Immature natural killer cell (primary cell): ENCODE data around the gene NIT2. TPM values are rescaled to one million over a fixed set of nuclear protein-coding genes. Genes with fewer than 3 reads are reported as not detected.

Experiments used
- DNase-seq, 3 donors: peaks; one replicate each; pipeline ENCODE4 v3.0.0; 2022; ENCODE audit warnings: mixed read lengths in 1 of 3
- H3K27ac Mint-ChIP-seq, 6 donors: one replicate each; pipeline ENCODE4 v1.8.0; 2020; ENCODE audit warnings: mixed read lengths in 6 of 6, mild to moderate bottlenecking in 5 of 6, inconsistent platforms in 4 of 6, moderate library complexity in 3 of 6
- H3K27me3 Mint-ChIP-seq, 3 donors: one replicate each; pipeline ENCODE4 v1.8.0; 2020 to 2021; ENCODE audit warnings: low read depth in 3 of 3, mild to moderate bottlenecking in 3 of 3, mixed read lengths in 3 of 3, moderate library complexity in 3 of 3, inconsistent platforms in 1 of 3
- H3K36me3 Mint-ChIP-seq, 3 donors: one replicate each; pipeline ENCODE4 v1.8.0; 2020; ENCODE audit warnings: mixed read lengths in 3 of 3, inconsistent platforms in 2 of 3, mild to moderate bottlenecking in 2 of 3
- H3K4me1 Mint-ChIP-seq, 2 donors: one replicate each; pipeline ENCODE4 v1.8.0; 2020; ENCODE audit warnings: inconsistent platforms in 2 of 2, mild to moderate bottlenecking in 2 of 2, mixed read lengths in 2 of 2, moderate library complexity in 1 of 2
- H3K4me3 Mint-ChIP-seq, 5 donors: one replicate each; pipeline ENCODE4 v1.8.0; 2020; ENCODE audit warnings: mild to moderate bottlenecking in 5 of 5, mixed read lengths in 5 of 5, inconsistent platforms in 3 of 5, moderate library complexity in 3 of 5
- H3K9me3 Mint-ChIP-seq, 6 donors: one replicate each; pipeline ENCODE4 v1.8.0; 2020; ENCODE audit warnings: mild to moderate bottlenecking in 6 of 6, mixed read lengths in 6 of 6, inconsistent platforms in 4 of 6, moderate library complexity in 3 of 6
- polyA plus RNA-seq, 3 donors: library from polyadenylated mRNA; unstranded; fragments of 300-500 nt; fragmentation: Illumina TruSeq; gene quantifications; one replicate each; pipeline ENCODE4 v1.2.3, GENCODE V29; 2021

NIT2 gene
- polyA plus RNA-seq, 3 donors from 2014 or later, result 35.6 to 46.0 (median 41.7) TPM

DNA sequence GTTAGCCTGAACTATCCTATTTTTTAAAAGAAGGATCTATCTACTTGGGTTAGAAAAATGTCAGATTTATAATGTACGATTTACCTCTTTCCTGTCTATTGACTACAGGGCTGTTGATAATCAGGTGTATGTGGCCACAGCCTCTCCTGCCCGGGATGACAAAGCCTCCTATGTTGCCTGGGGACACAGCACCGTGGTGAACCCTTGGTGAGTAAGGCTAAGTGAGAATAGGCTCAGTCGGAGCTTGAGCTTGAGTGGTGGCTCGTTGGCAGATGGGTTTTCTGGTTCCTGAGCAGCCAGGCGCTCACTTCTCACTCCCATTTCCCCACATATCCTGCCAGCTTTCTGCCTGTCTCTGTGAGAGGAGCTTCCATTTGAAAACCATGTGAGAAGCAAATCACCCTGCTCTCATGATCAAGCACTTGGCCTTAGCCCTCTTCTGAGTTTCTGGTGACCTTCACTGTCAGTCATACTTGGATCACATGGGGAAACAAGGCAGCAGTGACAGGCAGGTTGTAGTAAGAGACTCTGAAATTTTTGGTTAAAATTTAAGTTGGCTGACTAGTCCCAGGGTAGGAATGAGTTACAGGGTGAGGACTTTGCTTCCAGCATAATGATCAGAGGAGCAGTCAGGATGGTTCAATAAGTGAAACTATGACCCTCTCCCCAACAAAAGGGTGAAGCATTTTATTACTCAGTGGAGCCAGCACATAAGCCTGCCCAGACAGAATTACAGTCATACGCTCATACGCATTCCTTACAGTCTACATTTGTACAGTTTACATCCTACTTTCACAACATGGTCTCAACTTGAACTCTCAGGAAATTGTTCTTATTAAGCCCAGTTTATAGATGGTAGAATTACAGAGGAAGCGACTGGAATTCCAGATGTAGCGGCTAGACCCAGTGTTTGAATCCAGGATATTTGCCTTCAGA, 18.0 kb downstream of the NIT2 start:
- Mint-ChIP-seq H3K4me1 (no peaks in the 10 kb centered on the region), H3K9me3 (no peaks in the 10 kb centered on the region), H3K4me3 (no peak overlapping the region), H3K27me3 (no peaks in the 10 kb centered on the region), H3K27ac (no peak overlapping the region), H3K36me3 (peaks cover 37 to 46% (median 40%) of the 10 kb centered on the region in 3 donors)
- DNase-seq, result no peak

DNA sequence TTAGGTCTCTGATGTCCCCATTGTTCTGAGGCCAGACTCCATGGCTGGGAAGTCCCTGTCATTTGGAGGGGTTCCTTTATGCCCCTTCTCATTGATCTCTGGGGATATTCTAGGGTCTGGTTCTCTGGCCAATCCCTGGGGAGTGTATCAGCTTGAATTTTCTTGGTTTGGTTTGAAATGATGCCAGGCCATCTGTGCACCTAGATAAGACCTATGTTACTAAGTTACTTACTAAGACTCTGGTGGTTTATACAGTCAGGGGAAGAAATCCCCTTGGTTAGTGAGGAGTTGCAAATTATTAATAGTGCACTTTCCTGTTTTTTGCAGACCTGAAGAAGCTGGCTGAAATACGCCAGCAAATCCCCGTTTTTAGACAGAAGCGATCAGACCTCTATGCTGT, 20.3 kb downstream of the NIT2 start:
- Mint-ChIP-seq H3K4me3 (no peak overlapping the region), H3K36me3 (peaks cover 23 to 38% (median 32%) of the 10 kb centered on the region in 3 donors), H3K4me1 (no peaks in the 10 kb centered on the region), H3K27me3 (no peaks in the 10 kb centered on the region), H3K9me3 (no peaks in the 10 kb centered on the region), H3K27ac (peak overlapping the region in 2 of 6 donors; percentile 30 to 69)
- no peak for DNase-seq

DNA sequence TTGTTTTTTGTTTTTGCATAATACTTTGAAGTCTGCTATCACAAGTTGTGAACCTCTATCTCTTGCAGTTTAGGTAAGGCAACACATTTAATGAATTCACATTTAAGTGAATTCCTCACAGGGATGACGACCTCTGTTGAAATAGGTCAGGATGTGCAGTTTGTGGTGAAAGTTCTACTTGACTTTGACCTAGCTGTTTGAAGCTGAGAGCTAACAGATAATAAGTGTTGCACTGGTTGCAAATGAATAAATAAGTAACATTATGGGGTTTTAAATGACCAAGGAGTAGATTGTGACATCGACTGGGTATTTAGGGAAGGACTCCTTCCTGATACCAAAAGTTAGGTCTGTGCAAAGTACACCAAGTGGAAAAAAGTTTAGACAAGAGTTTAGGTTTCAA, 23.9 kb downstream of the NIT2 start:
- DNase-seq, result no peak
- Mint-ChIP-seq H3K9me3 (no peaks in the 10 kb centered on the region), H3K36me3 (peaks cover 15 to 32% (median 26%) of the 10 kb centered on the region in 3 donors), H3K27me3 (peaks cover 0 to 2% (median 0%) of the 10 kb centered on the region in 3 donors), H3K4me3 (no peak overlapping the region), H3K4me1 (no peaks in the 10 kb centered on the region), H3K27ac (peak overlapping the region in 1 of 6 donors; percentile 11)

GRCh38 chr3:100359035-100359434, 24.5 kb downstream of the NIT2 start:
- DNase-seq, result no peak
- Mint-ChIP-seq H3K4me1 (no peaks in the 10 kb centered on the region), H3K27ac (no peak overlapping the region), H3K27me3 (peaks cover 0 to 2% (median 0%) of the 10 kb centered on the region in 3 donors), H3K4me3 (no peak overlapping the region), H3K36me3 (peaks cover 15 to 33% (median 27%) of the 10 kb centered on the region in 3 donors), H3K9me3 (no peaks in the 10 kb centered on the region)

DNA sequence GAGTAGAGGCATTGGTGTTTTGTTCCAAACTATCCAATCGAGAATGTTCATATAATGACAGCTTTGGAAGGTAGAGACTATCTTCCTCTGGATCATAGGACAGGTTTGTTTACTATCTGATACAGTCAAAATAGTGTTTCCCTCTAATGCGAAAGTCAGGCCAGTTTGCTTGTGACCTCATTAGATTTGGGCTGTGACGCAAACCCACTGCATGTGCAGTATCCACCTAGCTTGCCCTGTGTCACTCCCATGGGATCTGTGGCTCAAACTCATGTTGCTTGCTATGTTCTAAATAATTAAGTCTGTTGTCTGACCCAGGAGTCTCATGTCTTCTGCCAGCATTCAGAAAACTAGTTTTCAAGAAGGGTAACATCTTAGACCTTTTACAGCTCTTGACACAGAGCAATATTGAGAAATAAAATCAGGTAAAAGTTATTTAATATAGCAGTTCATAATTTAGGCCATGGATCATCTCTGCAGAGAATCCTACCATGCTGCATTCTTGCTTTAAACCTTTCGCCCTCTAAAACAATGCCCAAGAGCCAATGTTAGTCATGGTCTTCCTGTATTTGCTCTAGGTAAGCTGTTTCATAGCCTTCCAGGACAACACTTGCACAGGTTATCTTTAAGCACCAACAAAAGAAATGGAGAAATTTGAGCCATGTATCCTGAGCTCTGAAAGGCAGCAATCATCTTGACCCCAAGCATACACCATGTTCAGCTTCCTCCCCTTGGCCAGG, 26.4 kb downstream of the NIT2 start:
- Mint-ChIP-seq H3K27me3 (peaks cover 0 to 2% (median 0%) of the 10 kb centered on the region in 3 donors), H3K36me3 (peaks cover 13 to 41% (median 21%) of the 10 kb centered on the region in 3 donors), H3K4me3 (no peak overlapping the region), H3K4me1 (no peaks in the 10 kb centered on the region), H3K27ac (peak overlapping the region in 1 of 6 donors; percentile 29), H3K9me3 (no peaks in the 10 kb centered on the region)
- DNase-seq, result no peak

- DNase-seq, result no peak
- Mint-ChIP-seq H3K4me3 (no peak overlapping the region), H3K36me3 (peaks cover 13 to 44% (median 21%) of the 10 kb centered on the region in 3 donors), H3K9me3 (no peaks in the 10 kb centered on the region), H3K4me1 (no peaks in the 10 kb centered on the region), H3K27ac (peak overlapping the region in 1 of 6 donors; percentile 16), H3K27me3 (peaks cover 0 to 2% (median 0%) of the 10 kb centered on the region in 3 donors)
Measured at GRCh38 chr3:100361897-100362296, 27.3 kb downstream of the NIT2 start.

- peaks cover 16 to 45% (median 24%) of the 10 kb centered on the region in 3 donors for H3K36me3 Mint-ChIP-seq
Measured at GRCh38 chr3:100364421-100364820, 29.9 kb downstream of the NIT2 start.

DNA sequence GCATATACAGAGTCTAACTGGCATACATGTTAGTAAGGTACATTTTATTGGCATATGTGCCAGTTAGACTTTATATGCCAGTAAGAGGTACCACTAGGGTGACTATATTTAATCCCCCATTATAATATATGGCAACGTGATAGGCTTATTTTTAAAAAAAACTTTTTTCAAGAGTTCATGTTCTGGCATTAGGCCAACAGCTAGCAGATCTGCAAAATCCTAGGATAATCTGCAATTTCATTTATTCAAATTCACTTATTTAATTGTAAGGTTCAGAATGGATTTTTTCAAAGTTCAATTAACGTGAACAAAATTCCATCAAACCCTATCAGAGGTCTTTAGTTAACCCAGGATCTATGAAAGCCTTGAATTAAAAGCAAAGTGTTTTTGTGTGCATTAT, 31.9 kb downstream of the NIT2 start:
- no peak overlapping the region for H3K4me3 Mint-ChIP-seq
- H3K9me3 Mint-ChIP-seq, result no peaks in the 10 kb centered on the region
- H3K36me3 Mint-ChIP-seq, result peaks cover 15 to 35% (median 16%) of the 10 kb centered on the region in 3 donors
- H3K4me1 Mint-ChIP-seq, result no peaks in the 10 kb centered on the region
- no peak overlapping the region for H3K27ac Mint-ChIP-seq
- DNase-seq, result no peak
- peaks cover 0 to 2% (median 0%) of the 10 kb centered on the region in 3 donors for H3K27me3 Mint-ChIP-seq

More at GRCh38 chr3:100364421-100364820, 29.9 kb downstream of the NIT2 start:
- no peak overlapping the region for H3K4me3 Mint-ChIP-seq
- H3K4me1 Mint-ChIP-seq, result no peaks in the 10 kb centered on the region
- H3K27ac Mint-ChIP-seq, result peak overlapping the region in 1 of 6 donors; percentile 62
- no peaks in the 10 kb centered on the region for H3K9me3 Mint-ChIP-seq
- H3K27me3 Mint-ChIP-seq, result peaks cover 0 to 4% (median 0%) of the 10 kb centered on the region in 3 donors
- DNase-seq, result no peak

GRCh38 chr3:100368441-100368840, 33.9 kb downstream of the NIT2 start:
- peaks cover 0 to 2% (median 0%) of the 10 kb centered on the region in 3 donors for H3K27me3 Mint-ChIP-seq
- H3K9me3 Mint-ChIP-seq, result no peaks in the 10 kb centered on the region
- DNase-seq, result no peak
- no peak overlapping the region for H3K4me3 Mint-ChIP-seq
- H3K36me3 Mint-ChIP-seq, result peaks cover 8 to 36% (median 11%) of the 10 kb centered on the region in 3 donors
- no peak overlapping the region for H3K27ac Mint-ChIP-seq
- H3K4me1 Mint-ChIP-seq, result no peaks in the 10 kb centered on the region

- Mint-ChIP-seq H3K27ac (peak overlapping the region in 1 of 6 donors; percentile 22), H3K4me1 (no peaks in the 10 kb centered on the region), H3K27me3 (peaks cover 0 to 2% (median 0%) of the 10 kb centered on the region in 3 donors), H3K9me3 (no peaks in the 10 kb centered on the region), H3K36me3 (peaks cover 3 to 30% (median 4%) of the 10 kb centered on the region in 3 donors), H3K4me3 (no peak overlapping the region)
- DNase-seq, result no peak
Measured at GRCh38 chr3:100370756-100371155, 36.2 kb downstream of the NIT2 start.

DNA sequence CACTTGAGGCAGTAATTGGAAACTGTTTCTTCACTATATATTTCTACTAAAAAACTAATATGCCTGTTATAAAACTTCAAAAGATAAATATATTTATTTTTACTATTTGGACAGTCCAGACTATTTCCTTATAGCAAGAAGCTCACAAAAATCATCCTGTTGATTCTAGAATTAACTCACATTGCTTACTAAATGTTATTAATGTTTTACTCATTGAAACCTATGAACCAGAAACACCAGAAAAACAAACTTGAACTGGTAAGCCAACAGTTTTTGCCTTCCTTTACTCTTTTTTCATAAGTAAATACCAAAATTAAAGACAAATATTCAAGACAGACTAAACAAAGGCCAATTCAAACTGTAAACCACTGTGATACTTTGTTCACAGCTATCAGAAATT, 40.0 kb downstream of the NIT2 start:
- DNase-seq, result no peak
- no peaks in the 10 kb centered on the region for H3K4me1 Mint-ChIP-seq
- H3K4me3 Mint-ChIP-seq, result no peak overlapping the region
- H3K27me3 Mint-ChIP-seq, result no peaks in the 10 kb centered on the region
- peaks cover 0 to 38% (median 4%) of the 10 kb centered on the region in 3 donors for H3K36me3 Mint-ChIP-seq
- H3K27ac Mint-ChIP-seq, result no peak overlapping the region
- no peaks in the 10 kb centered on the region for H3K9me3 Mint-ChIP-seq

DNA sequence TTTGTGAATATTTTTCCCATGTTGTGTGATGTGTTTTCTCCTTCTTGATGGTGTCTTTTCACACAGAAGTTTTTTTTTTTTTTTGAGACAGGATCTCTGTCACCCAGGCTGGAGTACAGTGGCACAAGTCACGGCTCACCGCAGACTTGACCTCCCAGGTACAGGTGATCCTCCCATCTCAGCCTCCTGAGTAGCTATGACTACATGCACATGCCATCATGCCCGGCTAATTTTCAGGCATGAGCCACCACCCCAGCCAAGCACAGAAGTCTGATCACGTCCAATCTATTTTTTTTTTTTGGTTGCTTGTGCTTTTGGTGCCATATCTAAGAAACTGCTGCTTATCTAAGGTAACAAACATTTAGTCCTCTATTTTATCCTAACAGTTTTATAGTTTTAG, 41.7 kb downstream of the NIT2 start:
- Mint-ChIP-seq H3K9me3 (no peaks in the 10 kb centered on the region), H3K4me3 (no peak overlapping the region), H3K27me3 (no peaks in the 10 kb centered on the region), H3K27ac (no peak overlapping the region), H3K4me1 (no peaks in the 10 kb centered on the region), H3K36me3 (peaks cover 0 to 49% (median 10%) of the 10 kb centered on the region in 3 donors)
- DNase-seq, result no peak

DNA sequence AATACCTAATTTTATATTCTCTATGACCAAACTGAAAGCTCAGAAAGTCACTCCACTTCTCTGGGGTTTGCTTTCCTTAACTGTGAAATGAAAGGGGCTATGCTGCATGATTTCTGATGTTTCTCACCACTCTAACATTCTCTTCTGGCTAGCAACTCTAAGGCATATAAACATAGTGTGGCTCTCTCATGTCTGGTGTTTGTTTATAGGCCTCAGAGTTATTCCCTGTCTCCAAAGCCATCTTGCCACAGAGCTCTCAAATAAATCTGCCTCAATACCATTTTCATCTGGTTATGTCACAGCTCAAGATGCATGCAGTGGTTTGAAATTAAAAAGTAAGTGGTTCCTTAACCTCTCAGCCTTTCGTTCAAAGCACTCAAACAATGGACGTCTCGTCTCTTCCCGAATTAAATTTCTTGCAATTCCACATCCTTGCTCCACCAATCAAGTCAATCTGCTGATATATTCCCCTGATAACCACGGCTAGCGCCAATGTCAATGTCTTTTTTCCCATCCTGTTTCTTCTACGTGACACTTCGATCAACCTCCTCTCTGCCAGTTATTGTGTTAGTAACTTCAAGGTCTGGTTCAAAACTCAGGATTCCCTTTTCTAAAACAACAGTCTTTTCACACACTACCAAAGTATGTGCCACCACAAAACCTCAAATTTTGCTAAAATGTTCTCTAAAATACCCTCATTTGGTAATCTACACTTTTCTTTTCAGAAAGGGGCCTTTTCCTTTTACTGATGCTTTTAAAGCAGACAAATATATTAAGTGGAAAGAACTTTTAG, 50.4 kb downstream of the NIT2 start:
- Mint-ChIP-seq H3K4me1 (peaks cover 4 to 19% of the 10 kb centered on the region in 2 donors), H3K36me3 (peaks cover 12 to 40% (median 22%) of the 10 kb centered on the region in 3 donors)

More for the DNA sequence above, 50.4 kb downstream of the NIT2 start:
- peaks cover 2 to 10% (median 5%) of the 10 kb centered on the region in 6 donors for H3K9me3 Mint-ChIP-seq
- no peaks in the 10 kb centered on the region for H3K27me3 Mint-ChIP-seq
- no peak for DNase-seq
- H3K27ac Mint-ChIP-seq, result peak overlapping the region in 1 of 6 donors; percentile 16
- H3K4me3 Mint-ChIP-seq, result no peak overlapping the region
